NCI-H446 (cell line): ENCODE measurements around the gene STK24.
"Not testable (repeated sequence)": the region's sequence is repeated elsewhere in the genome, so short reads cannot be mapped to it uniquely, and the experiment has no call there.

Experiments used
- DNase-seq, 2 experiments: peaks; one replicate each; lab custom pipeline; 2025; lab: John Stamatoyannopoulos, UW

Gene STK24

DNA sequence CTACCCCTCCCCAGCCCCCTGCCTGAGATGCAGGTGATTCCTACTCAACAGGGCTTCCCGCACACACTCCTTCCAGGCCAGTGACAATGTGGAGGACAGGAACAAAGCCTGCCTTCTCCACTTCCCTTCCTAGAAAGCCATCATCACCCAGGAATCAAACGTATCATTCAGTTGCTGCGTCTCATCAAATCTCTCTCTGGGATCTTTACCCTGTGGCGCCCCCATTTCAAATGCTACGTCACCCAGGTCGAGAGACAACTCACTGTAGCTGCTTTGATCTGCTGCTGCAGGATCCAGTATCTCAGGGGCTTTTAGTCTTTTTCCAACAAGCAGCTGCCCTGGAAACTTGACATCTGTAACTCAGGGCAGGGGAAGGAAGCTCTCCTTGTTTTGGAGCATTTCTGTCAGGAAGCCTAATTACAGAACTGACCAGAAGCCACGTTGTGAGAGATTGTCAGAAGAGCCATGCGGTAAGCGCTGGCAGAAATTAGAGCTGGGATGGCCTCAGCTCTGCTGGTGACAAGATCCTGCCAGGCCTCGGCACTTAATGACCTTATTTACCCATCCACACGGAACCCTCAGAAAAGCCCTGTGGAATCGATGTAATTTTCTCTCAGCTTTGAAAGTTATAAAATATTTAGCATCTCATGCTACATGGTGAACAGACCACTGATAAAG lies 140.5 kb downstream of the STK24 start:
- no peak for DNase-seq

- no peak for DNase-seq
Observed at GRCh38 chr13:98435376-98435775, 141.5 kb downstream of the STK24 start.

DNA sequence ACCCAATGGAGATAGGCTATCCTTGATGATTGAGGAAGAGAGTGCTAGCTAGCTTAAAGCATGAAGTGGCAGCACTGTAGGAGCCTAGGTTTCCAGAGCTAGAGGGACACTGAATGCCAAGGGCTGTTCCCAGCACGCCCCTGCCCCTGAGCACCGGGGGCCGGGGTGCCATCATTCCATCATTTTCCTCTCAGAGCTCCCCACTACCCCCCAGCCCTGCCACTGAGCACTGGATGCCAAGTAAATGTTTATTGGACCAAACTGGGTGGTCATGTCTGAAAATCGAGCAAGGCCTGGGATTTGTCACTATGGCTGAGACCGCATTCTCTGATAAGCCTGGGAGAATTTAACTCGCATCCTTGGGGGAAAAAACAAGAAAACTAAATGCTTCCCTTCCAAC lies 142.8 kb downstream of the STK24 start:
- DNase-seq = no peak

- DNase-seq = no peak
Observed at GRCh38 chr13:98433654-98434053, 143.3 kb downstream of the STK24 start.

DNA sequence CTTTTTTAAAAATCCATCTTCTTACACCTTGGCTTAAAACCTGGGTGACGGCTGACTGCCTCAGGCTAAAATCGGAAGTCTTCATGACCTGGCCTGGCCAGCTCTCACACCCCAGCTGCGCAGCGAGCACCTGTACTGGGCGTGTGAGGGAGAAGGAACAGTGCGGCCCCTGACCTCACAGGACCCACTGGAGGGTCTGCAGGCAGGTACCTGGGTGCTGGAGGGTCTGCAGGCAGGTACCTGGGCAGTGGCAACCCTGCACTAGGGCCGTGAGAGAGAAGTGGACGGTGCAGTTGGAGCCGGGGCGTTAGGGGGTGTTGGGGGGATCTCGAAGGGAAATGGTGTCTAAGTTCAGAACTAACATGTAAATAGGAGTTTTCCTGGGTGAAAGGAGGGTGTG lies 144.3 kb downstream of the STK24 start:
- DNase-seq = no peak

DNA sequence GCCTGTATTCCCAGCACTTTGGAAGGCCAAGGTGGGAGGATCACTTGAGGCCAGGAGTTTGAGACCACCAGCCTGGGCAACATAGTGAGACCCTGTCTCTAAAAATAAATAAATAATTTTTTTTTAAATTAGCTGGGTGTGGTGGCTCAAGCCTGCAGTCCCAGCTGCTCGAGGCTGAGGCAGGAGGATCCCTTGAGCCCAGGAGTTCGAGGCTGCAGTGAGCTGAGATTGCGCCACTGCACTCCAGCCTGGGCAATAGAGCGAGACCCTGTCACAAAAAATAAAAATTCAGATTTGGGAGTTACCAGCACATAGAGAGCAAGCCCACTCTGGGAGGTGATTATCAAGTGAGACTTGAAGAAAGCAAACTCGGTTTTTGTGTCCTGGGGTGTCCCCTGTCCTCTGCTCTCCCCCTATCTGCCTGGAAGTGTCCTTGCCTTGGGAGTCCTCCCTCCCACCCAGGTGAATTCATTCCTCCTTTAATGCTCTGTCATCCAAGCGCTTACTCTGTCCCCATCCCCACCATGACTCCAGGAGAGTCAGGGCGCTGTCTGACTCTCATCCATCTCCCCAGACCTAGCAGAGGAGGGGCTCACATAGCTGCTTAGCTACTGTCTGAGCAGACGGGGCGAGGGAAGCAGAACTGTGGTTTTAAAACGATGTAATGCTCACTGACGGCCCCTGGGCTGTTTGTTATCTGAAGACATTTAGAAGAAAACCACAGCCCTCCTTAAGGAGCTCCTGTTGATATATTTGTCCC lies 146.8 kb downstream of the STK24 start:
- no peak for DNase-seq

GRCh38 chr13:98429531-98429930 lies 147.4 kb downstream of the STK24 start:
- DNase-seq = no peak

GRCh38 chr13:98429081-98429480 lies 147.8 kb downstream of the STK24 start:
- DNase-seq = no peak

DNA sequence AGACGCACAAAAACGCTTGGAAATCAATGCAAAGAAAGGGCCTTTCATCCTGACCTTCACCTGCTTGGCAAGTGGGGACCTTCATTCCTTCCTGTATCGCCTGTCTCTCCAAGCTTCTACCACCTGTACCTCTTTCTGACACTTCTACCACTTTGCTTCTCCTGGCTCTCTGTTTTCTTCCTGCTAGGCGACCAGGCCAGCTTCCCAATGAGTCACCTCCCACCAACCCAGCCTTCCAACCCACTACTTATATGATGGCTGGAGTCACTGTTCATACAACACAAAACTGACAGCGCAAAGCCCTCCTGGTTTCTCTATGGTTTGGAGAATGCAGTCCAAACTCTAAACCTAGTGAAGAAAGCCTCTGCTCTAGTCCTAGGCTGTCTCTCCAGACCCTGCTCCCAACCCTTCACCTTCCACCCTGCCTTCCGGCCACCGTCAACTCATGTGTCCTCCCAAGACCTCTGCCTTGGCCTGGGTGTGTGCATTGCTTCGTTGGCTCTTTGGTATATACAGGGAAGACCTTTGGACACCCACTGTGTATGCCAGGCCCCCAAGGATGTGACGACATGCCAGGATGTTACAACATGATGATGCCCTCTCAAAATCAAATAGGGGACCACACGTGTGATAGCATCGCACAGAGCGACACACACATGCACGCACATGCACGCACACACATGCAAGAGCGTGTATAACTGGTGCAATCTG lies 148.5 kb downstream of the STK24 start:
- DNase-seq = no peak

DNA sequence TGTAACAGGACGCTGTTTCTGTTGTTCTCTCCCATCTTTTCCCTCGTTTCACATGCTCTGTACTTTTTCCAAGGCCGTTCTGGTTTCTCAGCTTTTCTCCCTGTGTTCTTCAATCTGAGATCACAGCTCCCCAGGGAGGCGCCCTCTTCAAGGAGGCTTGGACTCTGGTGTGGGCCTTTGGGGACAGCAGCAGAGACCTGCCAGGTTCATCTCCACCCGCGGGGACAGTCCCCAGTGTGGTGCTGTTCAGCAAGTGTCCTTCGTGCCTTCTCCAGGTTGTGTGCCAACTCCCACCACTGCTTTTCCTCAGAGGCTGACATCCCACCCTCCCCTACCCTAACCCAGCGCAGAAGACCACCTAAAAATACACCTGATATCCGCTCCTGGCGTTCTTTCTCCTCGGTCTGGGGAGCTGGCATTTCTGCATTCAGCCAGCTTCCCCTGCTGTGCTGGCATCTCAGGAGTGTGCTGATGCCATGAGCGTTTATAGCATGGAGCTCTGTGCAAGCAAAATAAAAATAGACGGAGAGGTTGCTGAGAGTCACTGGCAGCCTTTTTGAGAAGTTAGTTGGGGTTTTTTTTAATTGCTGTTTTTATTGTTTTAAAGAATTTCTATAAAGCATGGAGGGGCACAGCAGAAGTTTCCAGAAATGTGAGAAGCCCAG lies 149.4 kb downstream of the STK24 start:
- DNase-seq = no peak

GRCh38 chr13:98423417-98423816 lies 153.5 kb downstream of the STK24 start:
- DNase-seq = no peak

GRCh38 chr13:98422046-98422445 lies 154.9 kb downstream of the STK24 start:
- no peak for DNase-seq

DNA sequence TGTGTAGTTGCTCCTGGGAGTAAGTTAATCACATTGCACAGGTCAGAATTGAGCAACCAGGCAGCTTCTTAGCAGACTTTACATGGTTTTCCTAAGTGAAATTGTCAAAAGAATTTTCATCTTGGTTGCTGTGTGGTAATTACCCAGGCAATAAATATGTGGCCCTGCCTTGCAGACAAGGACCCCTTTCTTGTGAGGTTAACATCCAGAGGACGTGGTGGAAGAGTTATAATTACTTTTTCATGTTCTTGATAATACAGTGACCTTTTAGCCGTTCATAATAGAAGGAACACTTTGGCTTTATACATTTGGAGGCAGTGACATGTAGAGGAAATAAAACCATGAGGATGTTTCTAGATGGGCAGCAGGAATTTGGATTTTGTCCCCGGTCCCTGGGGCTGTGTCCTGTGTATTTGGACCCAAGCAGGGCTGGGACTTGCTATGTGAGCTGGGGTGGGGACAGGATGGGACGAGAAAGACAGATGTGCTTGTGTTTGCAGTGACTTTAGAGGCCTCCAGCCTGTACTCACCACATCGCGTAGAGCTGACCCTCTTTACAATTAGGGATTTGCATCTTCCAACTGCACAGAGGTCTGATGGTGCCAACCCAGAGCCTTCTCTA lies 156.2 kb downstream of the STK24 start:
- no peak for DNase-seq

- no peak for DNase-seq
Observed at GRCh38 chr13:98419786-98420553, 156.9 kb downstream of the STK24 start.

- no peak for DNase-seq
Observed at GRCh38 chr13:98416408-98416807, 160.5 kb downstream of the STK24 start.

GRCh38 chr13:98415326-98416070 lies 161.4 kb downstream of the STK24 start:
- DNase-seq = no peak

- DNase-seq = no peak
Observed at GRCh38 chr13:98413796-98414195, 163.1 kb downstream of the STK24 start.

GRCh38 chr13:98413278-98413677 lies 163.6 kb downstream of the STK24 start:
- DNase-seq = not testable (repeated sequence)

DNA sequence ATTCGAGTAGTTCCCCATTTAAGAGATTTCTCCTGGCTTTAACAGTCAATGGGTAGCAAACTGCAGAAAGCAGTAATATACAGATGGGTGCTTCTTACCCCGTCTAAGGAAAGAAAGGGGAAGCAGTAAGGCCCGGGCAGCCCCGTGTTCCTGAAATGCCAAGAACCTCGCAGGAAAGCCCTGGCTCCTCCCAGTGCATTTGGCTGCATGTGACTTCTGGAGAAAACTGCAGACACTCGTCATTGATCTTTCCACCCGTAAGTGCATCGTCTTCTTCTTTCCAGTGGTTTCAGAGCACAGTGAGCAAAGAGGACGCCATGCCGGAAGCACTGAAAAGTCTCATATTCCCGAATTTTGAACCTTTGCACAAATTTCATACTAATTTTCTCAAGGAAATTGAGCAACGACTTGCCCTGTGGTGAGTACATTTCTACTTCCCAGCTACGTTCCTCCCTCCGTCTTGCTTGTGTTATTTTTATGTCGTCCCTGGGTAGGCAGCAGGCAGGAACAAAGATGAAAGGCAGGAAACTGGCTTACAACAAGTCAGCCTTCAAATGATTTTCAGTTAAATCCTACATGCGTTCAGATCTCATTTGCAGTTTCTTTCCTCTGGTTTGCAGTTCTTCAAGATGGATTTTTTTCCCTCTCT lies 165.2 kb downstream of the STK24 start:
- no peak for DNase-seq

- DNase-seq = no peak
Observed at GRCh38 chr13:98411013-98411412, 165.9 kb downstream of the STK24 start.
